Measurements from ENCODE around the gene LUM. TPM values are rescaled to one million over a fixed set of nuclear protein-coding genes. Genes with fewer than 3 reads are reported as not detected.

Gene LUM
- total and polyA plus RNA-seq, 2 of the 4 experiments (the other 2 are of a cell fraction): 50.0 to 70.5 TPM

DNA sequence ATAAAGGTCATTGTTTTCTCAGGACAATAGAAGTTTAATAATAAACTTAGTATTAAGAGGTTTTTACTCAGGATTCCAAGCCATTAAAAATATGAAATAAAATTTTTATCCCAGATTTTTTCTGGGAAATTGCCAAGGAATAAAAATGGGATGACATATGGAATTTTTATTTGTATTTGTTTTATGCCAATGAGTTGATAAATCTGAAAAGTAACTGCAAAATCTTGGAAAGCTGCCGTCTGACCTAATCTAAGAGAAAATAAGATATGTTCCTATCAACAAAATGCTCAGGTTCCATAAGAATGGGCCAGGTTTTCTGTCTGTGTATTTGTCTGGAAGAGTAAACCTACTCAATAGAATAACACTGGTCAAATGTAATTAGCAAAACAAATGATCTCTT, 31.3 kb downstream of the LUM start:
- Histone ChIP-seq H3K27me3 (ENCODE audit: control insufficient read depth, insufficient read depth, low read length) (no peaks in the 10 kb centered on the region), H3K9ac (ENCODE audit: low read depth, low read length) (no peak overlapping the region), H3K9me3 (ENCODE audit: control insufficient read depth, insufficient read depth, low read length) (no peaks in the 10 kb centered on the region), H3K18ac (ENCODE audit: low read depth, low read length) (no peak overlapping the region), H4K20me1 (ENCODE audit: insufficient read depth, low read length) (no peaks in the 10 kb centered on the region), H2AFZ (replicated peaks; ENCODE audit: low read length, poor library complexity) (no peak overlapping the region), H3K9me1 (ENCODE audit: insufficient read depth, low read length) (no peaks in the 10 kb centered on the region), H4K91ac (ENCODE audit: insufficient read depth, low read depth, low read length) (no peak overlapping the region), H2BK5ac (ENCODE audit: low read depth, low read length, poor library complexity, severe bottlenecking) (no peak overlapping the region), H3K23ac (ENCODE audit: low read depth, low read length) (no peak overlapping the region), H3K4me3 (ENCODE audit: insufficient read depth, low read depth, low read length) (no peak overlapping the region), H3K4me1 (ENCODE audit: control insufficient read depth, insufficient read depth, low read length) (no peaks in the 10 kb centered on the region), H3K36me3 (ENCODE audit: control insufficient read depth, insufficient read depth, low read length) (no peaks in the 10 kb centered on the region), H3K27ac (ENCODE audit: insufficient read depth, low read length) (no peak overlapping the region), H3K56ac (ENCODE audit: extremely low read depth, insufficient read depth, low read length) (no peak overlapping the region), H3K79me1 (ENCODE audit: low read depth in 1 of 2, low read length in 2 of 2) (no peaks in the 10 kb centered on the region), H3K4ac (ENCODE audit: low read depth, low read length) (no peak overlapping the region), H2BK120ac (ENCODE audit: low read depth, low read length) (no peak overlapping the region), H2BK15ac (ENCODE audit: low read depth, low read length) (no peak overlapping the region), H4K8ac (ENCODE audit: low read depth in 2 of 2, low read length in 2 of 2) (no peak overlapping the region), H3K14ac (replicated peaks; ENCODE audit: low read depth, low read length) (no peak overlapping the region; the same call in 1 of the 2 replicates), H2AK5ac (ENCODE audit: low read depth, low read length) (no peak overlapping the region), H4K5ac (ENCODE audit: low read depth, low read length) (no peak overlapping the region), H2BK20ac (ENCODE audit: low read depth, low read length) (no peak overlapping the region), H2AK9ac (replicated peaks; ENCODE audit: low read depth, low read length, poor library complexity) (no peak overlapping the region), H3K4me2 (ENCODE audit: low read depth, low read length) (no peak overlapping the region)
- ChIA-PET CTCF (no interaction called here), POLR2A (ENCODE audit: unreplicated experiment) (no interaction called here)
- in situ Hi-C loops (cut with MboI; ENCODE audit: low sequenced_read_pairs) (no loop called here), intact Hi-C loops (cut with micrococcal nuclease) (no loop called here), dilution Hi-C loops (cut with HindIII; ENCODE audit: low sequenced_read_pairs, unreplicated experiment) (no loop called here)
- no peak for TF ChIP-seq POLR2A (IDR thresholded peaks at IDR 0.05; ENCODE audit: low read depth, low read length)
- TF ChIP-seq CHD1 (IDR thresholded peaks at IDR 0.05; ENCODE audit: low read depth, low read length): no peak
- TF ChIP-seq, protein P1, sequence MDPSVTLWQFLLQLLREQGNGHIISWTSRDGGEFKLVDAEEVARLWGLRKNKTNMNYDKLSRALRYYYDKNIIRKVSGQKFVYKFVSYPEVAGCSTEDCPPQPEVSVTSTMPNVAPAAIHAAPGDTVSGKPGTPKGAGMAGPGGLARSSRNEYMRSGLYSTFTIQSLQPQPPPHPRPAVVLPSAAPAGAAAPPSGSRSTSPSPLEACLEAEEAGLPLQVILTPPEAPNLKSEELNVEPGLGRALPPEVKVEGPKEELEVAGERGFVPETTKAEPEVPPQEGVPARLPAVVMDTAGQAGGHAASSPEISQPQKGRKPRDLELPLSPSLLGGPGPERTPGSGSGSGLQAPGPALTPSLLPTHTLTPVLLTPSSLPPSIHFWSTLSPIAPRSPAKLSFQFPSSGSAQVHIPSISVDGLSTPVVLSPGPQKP (IDR thresholded peaks at IDR 0.05; ENCODE audit: borderline replicate concordance, low read depth, low read length): no peak
- no peak for TF ChIP-seq RFX5 (IDR thresholded peaks at IDR 0.05; ENCODE audit: low read depth, low read length)
- TF ChIP-seq CEBPB (IDR thresholded peaks at IDR 0.05; ENCODE audit: low read depth, low read length): no peak
- TF ChIP-seq MXI1 (IDR thresholded peaks at IDR 0.05; ENCODE audit: borderline replicate concordance, low read depth, low read length): no peak
- TF ChIP-seq, protein P2, sequence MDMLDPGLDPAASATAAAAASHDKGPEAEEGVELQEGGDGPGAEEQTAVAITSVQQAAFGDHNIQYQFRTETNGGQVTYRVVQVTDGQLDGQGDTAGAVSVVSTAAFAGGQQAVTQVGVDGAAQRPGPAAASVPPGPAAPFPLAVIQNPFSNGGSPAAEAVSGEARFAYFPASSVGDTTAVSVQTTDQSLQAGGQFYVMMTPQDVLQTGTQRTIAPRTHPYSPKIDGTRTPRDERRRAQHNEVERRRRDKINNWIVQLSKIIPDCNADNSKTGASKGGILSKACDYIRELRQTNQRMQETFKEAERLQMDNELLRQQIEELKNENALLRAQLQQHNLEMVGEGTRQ (IDR thresholded peaks at IDR 0.05; ENCODE audit: low read depth, low read length): no peak
- TF ChIP-seq RCOR1 (IDR thresholded peaks at IDR 0.05; ENCODE audit: insufficient replicate concordance, low read length): no peak
- TF ChIP-seq, protein P3, sequence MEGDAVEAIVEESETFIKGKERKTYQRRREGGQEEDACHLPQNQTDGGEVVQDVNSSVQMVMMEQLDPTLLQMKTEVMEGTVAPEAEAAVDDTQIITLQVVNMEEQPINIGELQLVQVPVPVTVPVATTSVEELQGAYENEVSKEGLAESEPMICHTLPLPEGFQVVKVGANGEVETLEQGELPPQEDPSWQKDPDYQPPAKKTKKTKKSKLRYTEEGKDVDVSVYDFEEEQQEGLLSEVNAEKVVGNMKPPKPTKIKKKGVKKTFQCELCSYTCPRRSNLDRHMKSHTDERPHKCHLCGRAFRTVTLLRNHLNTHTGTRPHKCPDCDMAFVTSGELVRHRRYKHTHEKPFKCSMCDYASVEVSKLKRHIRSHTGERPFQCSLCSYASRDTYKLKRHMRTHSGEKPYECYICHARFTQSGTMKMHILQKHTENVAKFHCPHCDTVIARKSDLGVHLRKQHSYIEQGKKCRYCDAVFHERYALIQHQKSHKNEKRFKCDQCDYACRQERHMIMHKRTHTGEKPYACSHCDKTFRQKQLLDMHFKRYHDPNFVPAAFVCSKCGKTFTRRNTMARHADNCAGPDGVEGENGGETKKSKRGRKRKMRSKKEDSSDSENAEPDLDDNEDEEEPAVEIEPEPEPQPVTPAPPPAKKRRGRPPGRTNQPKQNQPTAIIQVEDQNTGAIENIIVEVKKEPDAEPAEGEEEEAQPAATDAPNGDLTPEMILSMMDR (conservative IDR thresholded peaks at IDR 0.05; ENCODE audit: low read depth, low read length): no peak
- TF ChIP-seq SMC3 (IDR thresholded peaks at IDR 0.05; ENCODE audit: low read depth, low read length): no peak
- no peak for TF ChIP-seq NFE2L2 (IDR thresholded peaks at IDR 0.05; ENCODE audit: low read depth, low read length)
- TF ChIP-seq MAFK (IDR thresholded peaks at IDR 0.05; ENCODE audit: low read depth, low read length): no peak
- TF ChIP-seq MAZ (IDR thresholded peaks at IDR 0.05; ENCODE audit: borderline replicate concordance, low read depth, low read length): no peak
- no peak for TF ChIP-seq BHLHE40 (IDR thresholded peaks at IDR 0.05; ENCODE audit: low read depth, low read length)
- no peak for TF ChIP-seq RAD21 (IDR thresholded peaks at IDR 0.05; ENCODE audit: low read length)
- TF ChIP-seq FOS (IDR thresholded peaks at IDR 0.05; ENCODE audit: low read depth, low read length): no peak
- no CpG with 5 or more reads among the region's 1 CpG for WGBS, 2 experiments (ENCODE audit: extremely low coverage in 2 of 2, insufficient read length in 1 of 2)
- no peak for ATAC-seq (ENCODE audit: low read depth)
- no peak for DNase-seq
- no TSS peak for BruUV-seq (replicated peaks)
